ENCODE data around the gene SLC17A3. TPM values are rescaled to one million over a fixed set of nuclear protein-coding genes. Genes with fewer than 3 reads are reported as not detected.

SLC17A3 gene
- total RNA-seq, 1 donor from 2014 or later, result not detected

GRCh38 chr6:25863360-25863759 is 10.7 kb downstream of the SLC17A3 start:
- Mint-ChIP-seq H3K27me3 (ENCODE audit: insufficient read depth, low read depth) (no peaks in the 10 kb centered on the region), H3K27ac (no peak overlapping the region), H3K9me3 (no peaks in the 10 kb centered on the region), H3K36me3 (no peaks in the 10 kb centered on the region), H3K4me1 (no peaks in the 10 kb centered on the region), H3K4me3 (no peak overlapping the region)
- DNase-seq (ENCODE audit: low spot score), result no peak
- no peaks in the 10 kb centered on the region for H3K4me1 ChIP-seq
- no peaks in the 10 kb centered on the region for H3F3A ChIP-seq (ENCODE audit: low read depth)
- TF ChIP-seq EZH2phosphoT487 (IDR thresholded peaks at IDR 0.05) (no peak), EZH2 (IDR thresholded peaks at IDR 0.05) (no peak)
- TF ChIP-seq, protein P1, sequence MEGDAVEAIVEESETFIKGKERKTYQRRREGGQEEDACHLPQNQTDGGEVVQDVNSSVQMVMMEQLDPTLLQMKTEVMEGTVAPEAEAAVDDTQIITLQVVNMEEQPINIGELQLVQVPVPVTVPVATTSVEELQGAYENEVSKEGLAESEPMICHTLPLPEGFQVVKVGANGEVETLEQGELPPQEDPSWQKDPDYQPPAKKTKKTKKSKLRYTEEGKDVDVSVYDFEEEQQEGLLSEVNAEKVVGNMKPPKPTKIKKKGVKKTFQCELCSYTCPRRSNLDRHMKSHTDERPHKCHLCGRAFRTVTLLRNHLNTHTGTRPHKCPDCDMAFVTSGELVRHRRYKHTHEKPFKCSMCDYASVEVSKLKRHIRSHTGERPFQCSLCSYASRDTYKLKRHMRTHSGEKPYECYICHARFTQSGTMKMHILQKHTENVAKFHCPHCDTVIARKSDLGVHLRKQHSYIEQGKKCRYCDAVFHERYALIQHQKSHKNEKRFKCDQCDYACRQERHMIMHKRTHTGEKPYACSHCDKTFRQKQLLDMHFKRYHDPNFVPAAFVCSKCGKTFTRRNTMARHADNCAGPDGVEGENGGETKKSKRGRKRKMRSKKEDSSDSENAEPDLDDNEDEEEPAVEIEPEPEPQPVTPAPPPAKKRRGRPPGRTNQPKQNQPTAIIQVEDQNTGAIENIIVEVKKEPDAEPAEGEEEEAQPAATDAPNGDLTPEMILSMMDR (IDR thresholded peaks at IDR 0.05), result no peak
- H3K27ac ChIP-seq, result no peak overlapping the region
- H3K4me2 ChIP-seq, result no peak overlapping the region
- no peaks in the 10 kb centered on the region for H4K20me1 ChIP-seq (ENCODE audit: low read depth)
- no peaks in the 10 kb centered on the region for H3K36me3 ChIP-seq
- no peaks in the 10 kb centered on the region for H3K9me3 ChIP-seq (ENCODE audit: low read depth)
- H3K9ac ChIP-seq, result no peak overlapping the region
- no peak overlapping the region for H2AFZ ChIP-seq (replicated peaks)
- H3K79me2 ChIP-seq (ENCODE audit: low read depth), result no peaks in the 10 kb centered on the region
- H3K4me3 ChIP-seq, result no peak overlapping the region
- H3K27me3 ChIP-seq, result no peaks in the 10 kb centered on the region

DNA sequence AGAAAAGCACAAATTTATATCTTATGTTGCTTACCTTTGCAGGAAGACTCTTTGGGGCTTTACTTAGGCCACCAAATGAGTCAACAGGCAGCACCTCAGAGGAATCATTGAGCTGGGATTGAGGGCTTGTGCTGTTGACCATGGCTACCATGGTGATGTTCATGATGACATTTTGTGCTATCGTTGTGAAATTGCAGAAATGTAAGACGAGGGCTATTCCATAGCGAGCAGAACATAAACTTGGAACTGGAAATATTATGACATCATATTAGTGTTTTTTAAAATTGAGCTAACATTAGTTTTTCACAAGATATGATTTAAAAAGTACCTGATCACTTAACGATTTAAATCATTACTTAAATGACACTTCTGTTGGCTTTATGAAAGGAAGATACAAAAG is 11.8 kb downstream of the SLC17A3 start:
- Histone ChIP-seq H3K4me2 (no peak overlapping the region), H3K9ac (no peak overlapping the region), H3F3A (ENCODE audit: low read depth) (no peaks in the 10 kb centered on the region), H3K9me3 (ENCODE audit: low read depth) (no peaks in the 10 kb centered on the region), H2AFZ (replicated peaks) (no peak overlapping the region), H3K27ac (no peak overlapping the region), H4K20me1 (ENCODE audit: low read depth) (no peaks in the 10 kb centered on the region), H3K79me2 (ENCODE audit: low read depth) (no peaks in the 10 kb centered on the region), H3K4me3 (no peak overlapping the region), H3K36me3 (no peaks in the 10 kb centered on the region), H3K4me1 (no peaks in the 10 kb centered on the region), H3K27me3 (no peaks in the 10 kb centered on the region)
- no peaks in the 10 kb centered on the region for H3K36me3 Mint-ChIP-seq
- no peak overlapping the region for H3K4me3 Mint-ChIP-seq
- no peak for DNase-seq (ENCODE audit: low spot score)
- H3K4me1 Mint-ChIP-seq, result no peaks in the 10 kb centered on the region
- H3K9me3 Mint-ChIP-seq, result no peaks in the 10 kb centered on the region
- TF ChIP-seq, protein P1 (IDR thresholded peaks at IDR 0.05), result no peak
- TF ChIP-seq EZH2 (IDR thresholded peaks at IDR 0.05), result no peak
- TF ChIP-seq EZH2phosphoT487 (IDR thresholded peaks at IDR 0.05), result no peak
- no peak overlapping the region for H3K27ac Mint-ChIP-seq
- H3K27me3 Mint-ChIP-seq (ENCODE audit: insufficient read depth, low read depth), result no peaks in the 10 kb centered on the region

DNA sequence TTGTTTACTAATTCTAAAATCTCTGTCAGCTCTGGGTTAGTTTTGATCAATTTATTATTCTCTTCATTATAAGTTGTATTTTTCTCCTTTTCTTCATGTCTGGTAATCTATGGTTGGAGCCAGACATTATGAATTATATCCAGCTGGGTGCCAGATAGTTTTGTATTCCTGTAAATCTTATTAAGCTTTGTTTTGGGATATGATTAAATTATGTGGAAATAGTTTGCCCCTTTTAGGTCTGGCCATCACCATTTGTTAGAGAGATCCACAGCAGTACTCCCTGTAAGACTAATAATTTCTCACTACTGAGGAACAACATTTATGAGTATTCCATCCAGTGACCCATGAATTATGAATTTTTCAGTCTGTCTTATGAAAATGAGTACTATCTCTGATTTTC is 21.3 kb downstream of the SLC17A3 start:
- no peaks in the 10 kb centered on the region for H3K36me3 ChIP-seq
- Mint-ChIP-seq H3K4me1 (no peaks in the 10 kb centered on the region), H3K27ac (no peak overlapping the region), H3K4me3 (no peak overlapping the region), H3K36me3 (no peaks in the 10 kb centered on the region), H3K27me3 (ENCODE audit: insufficient read depth, low read depth) (no peaks in the 10 kb centered on the region), H3K9me3 (no peaks in the 10 kb centered on the region)
- H3K9ac ChIP-seq, result no peak overlapping the region
- H3K4me2 ChIP-seq, result no peak overlapping the region
- no peaks in the 10 kb centered on the region for H3F3A ChIP-seq (ENCODE audit: low read depth)
- no peak for TF ChIP-seq EZH2phosphoT487 (IDR thresholded peaks at IDR 0.05)
- no peak for DNase-seq (ENCODE audit: low spot score)
- no peaks in the 10 kb centered on the region for H3K79me2 ChIP-seq (ENCODE audit: low read depth)
- no peaks in the 10 kb centered on the region for H4K20me1 ChIP-seq (ENCODE audit: low read depth)
- H3K4me3 ChIP-seq, result no peak overlapping the region
- H3K9me3 ChIP-seq (ENCODE audit: low read depth), result no peaks in the 10 kb centered on the region
- no peaks in the 10 kb centered on the region for H3K27me3 ChIP-seq
- H3K27ac ChIP-seq, result no peak overlapping the region
- no peak overlapping the region for H2AFZ ChIP-seq (replicated peaks)
- H3K4me1 ChIP-seq, result no peaks in the 10 kb centered on the region

DNA sequence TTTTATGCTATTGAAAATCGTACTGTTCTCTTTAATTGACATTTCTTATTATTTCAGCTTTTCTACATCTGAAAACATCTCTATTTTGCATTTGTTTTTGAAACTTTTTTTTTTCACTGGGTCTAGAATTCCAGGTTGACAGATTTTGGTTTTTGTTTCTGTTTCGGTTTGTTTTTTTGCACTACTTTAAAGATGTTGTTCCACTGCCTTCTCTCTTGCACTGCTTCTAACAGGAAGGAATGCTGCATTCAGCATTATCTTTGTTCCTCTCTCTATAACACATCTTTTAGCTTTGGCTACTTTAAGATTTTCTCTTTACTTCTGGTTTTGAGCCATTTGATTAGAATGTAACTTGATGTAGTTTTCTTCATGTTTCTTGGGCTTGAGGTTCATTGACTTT is 22.1 kb downstream of the SLC17A3 start:
- Mint-ChIP-seq H3K27me3 (ENCODE audit: insufficient read depth, low read depth) (no peaks in the 10 kb centered on the region), H3K36me3 (no peaks in the 10 kb centered on the region), H3K27ac (no peak overlapping the region), H3K4me1 (no peaks in the 10 kb centered on the region), H3K4me3 (no peak overlapping the region), H3K9me3 (no peaks in the 10 kb centered on the region)
- no peak overlapping the region for H3K9ac ChIP-seq
- TF ChIP-seq EZH2 (IDR thresholded peaks at IDR 0.05) (no peak), EZH2phosphoT487 (IDR thresholded peaks at IDR 0.05) (no peak)
- no peaks in the 10 kb centered on the region for H3K79me2 ChIP-seq (ENCODE audit: low read depth)
- no peak overlapping the region for H2AFZ ChIP-seq (replicated peaks)
- no peak overlapping the region for H3K27ac ChIP-seq
- no peak overlapping the region for H3K4me3 ChIP-seq
- H3K9me3 ChIP-seq (ENCODE audit: low read depth), result no peaks in the 10 kb centered on the region
- no peaks in the 10 kb centered on the region for H3K27me3 ChIP-seq
- no peaks in the 10 kb centered on the region for H3K36me3 ChIP-seq
- no peak overlapping the region for H3K4me2 ChIP-seq
- no peaks in the 10 kb centered on the region for H3F3A ChIP-seq (ENCODE audit: low read depth)
- H4K20me1 ChIP-seq (ENCODE audit: low read depth), result no peaks in the 10 kb centered on the region
- H3K4me1 ChIP-seq, result no peaks in the 10 kb centered on the region
- no peak for DNase-seq (ENCODE audit: low spot score)
